ENCODE data around the gene IVNS1ABP. TPM values are rescaled to one million over a fixed set of nuclear protein-coding genes. Genes with fewer than 3 reads are reported as not detected.
"Not testable (repeated sequence)": the region's sequence is repeated elsewhere in the genome, so short reads cannot be mapped to it uniquely, and the experiment has no call there.

IVNS1ABP gene
- total and polyA plus RNA-seq, 4 donors: 19.8 to 93.8 (median 53.5) TPM

GRCh38 chr1:185263292-185263691, 53.8 kb downstream of the IVNS1ABP start:
- WGBS, 2 donors: 92 to 97% methylated on average over 3 of the region's 3 CpGs
- intact Hi-C loops (cut with DNase I): no loop called here
- H3K27me3 ChIP-seq (ENCODE audit: control insufficient read depth in 1 of 2, insufficient read depth in 2 of 2, low read length in 1 of 2): no peaks in the 10 kb centered on the region
- no peaks in the 10 kb centered on the region for H3K9me3 ChIP-seq (ENCODE audit: control insufficient read depth, low read length)
- ATAC-seq (ENCODE audit: low FRiP score): no peak
- H3K4me3 ChIP-seq (ENCODE audit: low read length in 2 of 2): no peak overlapping the region
- no peak overlapping the region for H3K27ac ChIP-seq (ENCODE audit: low read depth in 1 of 2, low read length in 2 of 2)
- no peak for DNase-seq
- no peaks in the 10 kb centered on the region for H3K36me3 ChIP-seq (ENCODE audit: control insufficient read depth in 1 of 2, insufficient read depth in 2 of 2, low read length in 1 of 2)
- no peaks in the 10 kb centered on the region for H3K4me1 ChIP-seq (ENCODE audit: control insufficient read depth in 1 of 2, insufficient read depth in 2 of 2, low read length in 2 of 2)

GRCh38 chr1:185262151-185262550, 54.9 kb downstream of the IVNS1ABP start:
- WGBS, 2 donors: 95 to 96% methylated on average over 1 of the region's 1 CpG
- Histone ChIP-seq H3K27me3 (ENCODE audit: control insufficient read depth in 1 of 2, insufficient read depth in 2 of 2, low read length in 1 of 2) (no peaks in the 10 kb centered on the region), H3K9me3 (ENCODE audit: control insufficient read depth, low read length) (no peaks in the 10 kb centered on the region), H3K4me1 (ENCODE audit: control insufficient read depth in 1 of 2, insufficient read depth in 2 of 2, low read length in 2 of 2) (no peaks in the 10 kb centered on the region), H3K4me3 (ENCODE audit: low read length in 2 of 2) (no peak overlapping the region), H3K27ac (ENCODE audit: low read depth in 1 of 2, low read length in 2 of 2) (no peak overlapping the region), H3K36me3 (ENCODE audit: control insufficient read depth in 1 of 2, insufficient read depth in 2 of 2, low read length in 1 of 2) (no peaks in the 10 kb centered on the region)
- intact Hi-C loops (cut with DNase I): no loop called here
- ATAC-seq (ENCODE audit: low FRiP score): no peak
- no peak for DNase-seq

GRCh38 chr1:185260611-185261010, 56.4 kb downstream of the IVNS1ABP start:
- Histone ChIP-seq H3K9me3 (ENCODE audit: control insufficient read depth, low read length) (no peaks in the 10 kb centered on the region), H3K4me1 (ENCODE audit: control insufficient read depth in 1 of 2, insufficient read depth in 2 of 2, low read length in 2 of 2) (no peaks in the 10 kb centered on the region), H3K27me3 (ENCODE audit: control insufficient read depth in 1 of 2, insufficient read depth in 2 of 2, low read length in 1 of 2) (no peaks in the 10 kb centered on the region), H3K4me3 (ENCODE audit: low read length in 2 of 2) (no peak overlapping the region), H3K27ac (ENCODE audit: low read depth in 1 of 2, low read length in 2 of 2) (no peak overlapping the region), H3K36me3 (ENCODE audit: control insufficient read depth in 1 of 2, insufficient read depth in 2 of 2, low read length in 1 of 2) (no peaks in the 10 kb centered on the region)
- no peak for ATAC-seq (ENCODE audit: low FRiP score)
- WGBS, 2 donors: 90 to 95% methylated on average over 1 of the region's 1 CpG
- intact Hi-C loops (cut with DNase I): no loop called here
- DNase-seq: no peak

- no peaks in the 10 kb centered on the region for H3K9me3 ChIP-seq (ENCODE audit: control insufficient read depth, low read length)
- H3K4me3 ChIP-seq (ENCODE audit: low read length in 2 of 2): no peak overlapping the region
- no peaks in the 10 kb centered on the region for H3K27me3 ChIP-seq (ENCODE audit: control insufficient read depth in 1 of 2, insufficient read depth in 2 of 2, low read length in 1 of 2)
- 73 to 81% methylated on average over 1 of the region's 1 CpG for WGBS, 2 donors
- H3K36me3 ChIP-seq (ENCODE audit: control insufficient read depth in 1 of 2, insufficient read depth in 2 of 2, low read length in 1 of 2): no peaks in the 10 kb centered on the region
- intact Hi-C loops (cut with DNase I): no loop called here
- no peak for DNase-seq
- H3K4me1 ChIP-seq (ENCODE audit: control insufficient read depth in 1 of 2, insufficient read depth in 2 of 2, low read length in 2 of 2): no peaks in the 10 kb centered on the region
- H3K27ac ChIP-seq (ENCODE audit: low read depth in 1 of 2, low read length in 2 of 2): no peak overlapping the region
- ATAC-seq (ENCODE audit: low FRiP score): no peak
Measured at GRCh38 chr1:185258676-185259075, 58.4 kb downstream of the IVNS1ABP start.

GRCh38 chr1:185257950-185258208, 59.2 kb downstream of the IVNS1ABP start:
- ATAC-seq (ENCODE audit: low FRiP score) (no peak), DNase-seq (no peak)
- Histone ChIP-seq H3K4me3 (ENCODE audit: low read length in 2 of 2) (no peak overlapping the region), H3K4me1 (ENCODE audit: control insufficient read depth in 1 of 2, insufficient read depth in 2 of 2, low read length in 2 of 2) (no peaks in the 10 kb centered on the region), H3K36me3 (ENCODE audit: control insufficient read depth in 1 of 2, insufficient read depth in 2 of 2, low read length in 1 of 2) (no peaks in the 10 kb centered on the region), H3K27ac (ENCODE audit: low read depth in 1 of 2, low read length in 2 of 2) (no peak overlapping the region), H3K9me3 (ENCODE audit: control insufficient read depth, low read length) (no peaks in the 10 kb centered on the region), H3K27me3 (ENCODE audit: control insufficient read depth in 1 of 2, insufficient read depth in 2 of 2, low read length in 1 of 2) (no peaks in the 10 kb centered on the region)
- intact Hi-C loops (cut with DNase I): no loop called here
- 88% methylated on average over 2 of the region's 2 CpGs for WGBS, 2 donors

- ATAC-seq (ENCODE audit: low FRiP score); intact Hi-C loops (cut with DNase I); H3K9me3 ChIP-seq (ENCODE audit: control insufficient read depth, low read length); H3K4me1 ChIP-seq (ENCODE audit: control insufficient read depth in 1 of 2, insufficient read depth in 2 of 2, low read length in 2 of 2); H3K4me3 ChIP-seq (ENCODE audit: low read length in 2 of 2); H3K27ac ChIP-seq (ENCODE audit: low read depth in 1 of 2, low read length in 2 of 2); DNase-seq; H3K36me3 ChIP-seq (ENCODE audit: control insufficient read depth in 1 of 2, insufficient read depth in 2 of 2, low read length in 1 of 2); H3K27me3 ChIP-seq (ENCODE audit: control insufficient read depth in 1 of 2, insufficient read depth in 2 of 2, low read length in 1 of 2): not testable (repeated sequence)
- WGBS, 2 donors: 89 to 90% methylated on average over 6 to 24 of the region's 32 CpGs
Measured at GRCh38 chr1:185257116-185257949, 59.7 kb downstream of the IVNS1ABP start.

- DNase-seq; H3K9me3 ChIP-seq (ENCODE audit: control insufficient read depth, low read length); intact Hi-C loops (cut with DNase I); H3K36me3 ChIP-seq (ENCODE audit: control insufficient read depth in 1 of 2, insufficient read depth in 2 of 2, low read length in 1 of 2); H3K4me1 ChIP-seq (ENCODE audit: control insufficient read depth in 1 of 2, insufficient read depth in 2 of 2, low read length in 2 of 2); H3K27me3 ChIP-seq (ENCODE audit: control insufficient read depth in 1 of 2, insufficient read depth in 2 of 2, low read length in 1 of 2); ATAC-seq (ENCODE audit: low FRiP score); H3K4me3 ChIP-seq (ENCODE audit: low read length in 2 of 2); H3K27ac ChIP-seq (ENCODE audit: low read depth in 1 of 2, low read length in 2 of 2): not testable (repeated sequence)
- WGBS, 2 donors: 84 to 90% methylated on average over 5 of the region's 6 CpGs
Measured at GRCh38 chr1:185255595-185255994, 61.4 kb downstream of the IVNS1ABP start.

- WGBS, 2 donors: no CpG with 5 or more reads among the region's 1 CpG
- H3K36me3 ChIP-seq (ENCODE audit: control insufficient read depth in 1 of 2, insufficient read depth in 2 of 2, low read length in 1 of 2); H3K27ac ChIP-seq (ENCODE audit: low read depth in 1 of 2, low read length in 2 of 2); intact Hi-C loops (cut with DNase I); DNase-seq; H3K9me3 ChIP-seq (ENCODE audit: control insufficient read depth, low read length); H3K4me1 ChIP-seq (ENCODE audit: control insufficient read depth in 1 of 2, insufficient read depth in 2 of 2, low read length in 2 of 2); H3K27me3 ChIP-seq (ENCODE audit: control insufficient read depth in 1 of 2, insufficient read depth in 2 of 2, low read length in 1 of 2); H3K4me3 ChIP-seq (ENCODE audit: low read length in 2 of 2); ATAC-seq (ENCODE audit: low FRiP score): not testable (repeated sequence)
Measured at GRCh38 chr1:185252404-185252803, 64.6 kb downstream of the IVNS1ABP start.

GRCh38 chr1:185251928-185252327, 65.1 kb downstream of the IVNS1ABP start:
- H3K36me3 ChIP-seq (ENCODE audit: control insufficient read depth in 1 of 2, insufficient read depth in 2 of 2, low read length in 1 of 2); intact Hi-C loops (cut with DNase I); H3K4me3 ChIP-seq (ENCODE audit: low read length in 2 of 2); ATAC-seq (ENCODE audit: low FRiP score); H3K9me3 ChIP-seq (ENCODE audit: control insufficient read depth, low read length); H3K27me3 ChIP-seq (ENCODE audit: control insufficient read depth in 1 of 2, insufficient read depth in 2 of 2, low read length in 1 of 2); H3K27ac ChIP-seq (ENCODE audit: low read depth in 1 of 2, low read length in 2 of 2); DNase-seq; H3K4me1 ChIP-seq (ENCODE audit: control insufficient read depth in 1 of 2, insufficient read depth in 2 of 2, low read length in 2 of 2): not testable (repeated sequence)
- WGBS, 2 donors: 98% methylated on average over 3 of the region's 4 CpGs

Data from aorta (tissue), 5 donors.